ENCODE data around the gene SLC17A3. TPM values are rescaled to one million over a fixed set of nuclear protein-coding genes. Genes with fewer than 3 reads are reported as not detected.

SLC17A3 gene
- total and polyA plus RNA-seq, 8 donors: 0.02 TPM; not detected in 7

GRCh38 chr6:25835442-25836283 is 38.4 kb downstream of the SLC17A3 start:
- Histone ChIP-seq H3K27me3 (no peaks in the 10 kb centered on the region), H3K27ac (no peak overlapping the region), H3K4me3 (no peak overlapping the region), H3K9me3 (no peaks in the 10 kb centered on the region), H3K4me1 (no peaks in the 10 kb centered on the region), H3K36me3 (no peaks in the 10 kb centered on the region)
- no peak for FAIRE-seq
- DNase-seq: no peak
- WGBS, 2 donors: 58 to 61% methylated on average over 8 of the region's 8 CpGs
- intact Hi-C loops (cut with DNase I): no loop called here
- no peak for ATAC-seq
- no peak for TF ChIP-seq CTCF (IDR thresholded peaks at IDR 0.05)

- H3K9me3 ChIP-seq: no peaks in the 10 kb centered on the region
- TF ChIP-seq CTCF (IDR thresholded peaks at IDR 0.05): no peak
- DNase-seq: no peak
- ATAC-seq: no peak
- H3K4me1 ChIP-seq: no peaks in the 10 kb centered on the region
- H3K27me3 ChIP-seq: no peaks in the 10 kb centered on the region
- no peaks in the 10 kb centered on the region for H3K36me3 ChIP-seq
- H3K4me3 ChIP-seq: no peak overlapping the region
- H3K27ac ChIP-seq: no peak overlapping the region
- FAIRE-seq: no peak
- 70 to 86% methylated on average over 1 of the region's 1 CpG for WGBS, 2 donors
- intact Hi-C loops (cut with DNase I): no loop called here
These were observed 39.1 kb downstream of the SLC17A3 start for GRCh38 chr6:25834950-25835349.

GRCh38 chr6:25833136-25833535 is 40.9 kb downstream of the SLC17A3 start:
- H3K36me3 ChIP-seq: no peaks in the 10 kb centered on the region
- no peaks in the 10 kb centered on the region for H3K27me3 ChIP-seq
- FAIRE-seq (no peak), ATAC-seq (no peak), DNase-seq (no peak)
- no peak for TF ChIP-seq CTCF (IDR thresholded peaks at IDR 0.05)
- H3K4me1 ChIP-seq: no peaks in the 10 kb centered on the region
- intact Hi-C loops (cut with DNase I): no loop called here
- H3K27ac ChIP-seq: no peak overlapping the region
- H3K4me3 ChIP-seq: no peak overlapping the region
- no peaks in the 10 kb centered on the region for H3K9me3 ChIP-seq

GRCh38 chr6:25832670-25833069 is 41.4 kb downstream of the SLC17A3 start:
- 83 to 88% methylated on average over 3 of the region's 3 CpGs for WGBS, 2 donors
- H3K27me3 ChIP-seq: no peaks in the 10 kb centered on the region
- H3K36me3 ChIP-seq: no peaks in the 10 kb centered on the region
- TF ChIP-seq CTCF (IDR thresholded peaks at IDR 0.05): no peak
- H3K4me1 ChIP-seq: no peaks in the 10 kb centered on the region
- H3K4me3 ChIP-seq: no peak overlapping the region
- intact Hi-C loops (cut with DNase I): no loop called here
- FAIRE-seq: no peak
- no peak for DNase-seq
- H3K9me3 ChIP-seq: no peaks in the 10 kb centered on the region
- H3K27ac ChIP-seq: no peak overlapping the region
- no peak for ATAC-seq

DNA sequence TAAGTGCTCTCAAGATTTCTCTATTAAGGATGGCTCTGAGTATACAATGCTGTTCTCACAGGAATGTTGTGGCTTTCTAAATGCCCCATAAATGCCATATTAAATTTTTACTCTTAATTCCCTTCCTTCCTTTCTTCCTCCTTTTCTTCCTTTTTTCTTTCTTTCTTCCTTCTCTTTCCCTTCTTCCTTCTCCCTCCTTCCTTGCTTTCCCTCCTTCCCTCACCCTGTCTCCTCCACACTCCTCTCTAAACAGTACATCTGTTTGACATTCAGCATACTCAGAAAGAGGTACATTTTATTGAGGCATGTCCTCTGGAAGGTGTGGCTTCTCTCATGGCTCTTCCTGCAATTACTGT is 41.8 kb downstream of the SLC17A3 start:
- DNase-seq: no peak
- intact Hi-C loops (cut with DNase I): no loop called here
- Histone ChIP-seq H3K9me3 (no peaks in the 10 kb centered on the region), H3K4me3 (no peak overlapping the region), H3K27me3 (no peaks in the 10 kb centered on the region), H3K4me1 (no peaks in the 10 kb centered on the region), H3K36me3 (no peaks in the 10 kb centered on the region), H3K27ac (no peak overlapping the region)
- TF ChIP-seq CTCF (IDR thresholded peaks at IDR 0.05): no peak
- FAIRE-seq: no peak
- ATAC-seq: no peak
